HG02981 (cell line): ENCODE measurements around the gene FGB.

Experiments used
- ATAC-seq: cut with Tn5 transposase; IDR thresholded peaks from one replicate; pipeline ENCODE4 v1.9.1; 2021; ENCODE audit warnings: mild to moderate bottlenecking, moderate library complexity; ENCODE audit not compliant: unreplicated experiment

Gene FGB

GRCh38 chr4:154617820-154618317, 55.1 kb downstream of the FGB start:
- no peak for ATAC-seq

DNA sequence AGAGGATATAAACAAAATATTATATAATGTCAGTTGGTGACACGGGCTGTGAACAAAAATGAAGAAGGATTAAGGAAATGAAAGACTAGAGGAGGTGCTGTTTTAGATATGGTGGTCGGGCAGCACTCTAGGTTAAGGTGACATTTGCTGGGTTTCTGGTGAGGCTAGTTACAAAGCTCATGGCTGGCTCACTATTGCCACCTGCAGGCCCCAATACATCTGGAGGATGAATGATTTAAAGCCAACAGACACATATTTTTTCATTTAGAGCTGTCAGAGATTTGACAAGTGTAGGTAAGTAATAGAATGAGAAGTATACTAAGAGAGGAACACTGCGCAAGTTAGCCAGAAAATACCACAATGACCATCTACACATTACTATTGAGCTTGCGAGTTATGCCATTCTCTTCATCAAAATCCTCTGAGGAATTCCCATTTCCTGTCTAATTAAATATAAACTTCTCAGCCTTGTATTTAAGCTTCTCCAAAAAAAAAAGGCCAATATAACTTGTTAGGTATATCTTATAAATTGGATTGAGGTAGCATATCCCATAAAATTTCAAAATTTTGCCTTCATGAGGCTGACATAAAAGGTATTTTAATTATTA, 56.0 kb downstream of the FGB start:
- peak; percentile 73 for ATAC-seq

GRCh38 chr4:154620111-154620510, 57.3 kb downstream of the FGB start:
- no peak for ATAC-seq
